ENCODE data around the gene EPHB1. TPM values are rescaled to one million over a fixed set of nuclear protein-coding genes. Genes with fewer than 3 reads are reported as not detected.
"Not testable (repeated sequence)": the region's sequence is repeated elsewhere in the genome, so short reads cannot be mapped to it uniquely, and the experiment has no call there.

Gene EPHB1
- polyA plus RNA-seq, 6 donors from 2014 or later: not detected

DNA sequence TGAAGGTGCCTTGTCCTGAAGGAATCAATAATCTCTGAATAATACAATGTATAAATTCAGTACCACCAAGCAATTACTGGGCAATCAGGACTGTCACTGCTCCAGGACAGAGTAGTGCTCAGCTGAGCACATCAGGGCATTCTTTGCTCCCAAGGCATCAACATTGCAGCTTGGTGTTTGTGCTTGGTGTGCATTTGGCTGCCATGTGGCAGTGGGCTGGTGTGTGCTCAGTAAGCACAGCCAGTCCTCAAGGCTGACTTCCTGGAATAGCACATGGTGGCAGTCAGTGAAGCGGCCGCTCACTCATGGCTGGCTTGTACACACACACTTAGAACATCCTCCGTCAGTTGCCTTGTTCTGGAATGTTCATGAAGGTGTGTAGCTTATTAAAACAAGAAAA lies 217.0 kb downstream of the EPHB1 start:
- Mint-ChIP-seq H3K4me3 (no peak overlapping the region), H3K27ac (no peak overlapping the region), H3K9me3 (no peaks in the 10 kb centered on the region), H3K4me1 (no peaks in the 10 kb centered on the region), H3K27me3 (no peaks in the 10 kb centered on the region), H3K36me3 (no peaks in the 10 kb centered on the region)
- no peak for DNase-seq
- ATAC-seq (ENCODE audit: low read depth in 2 of 2): no peak

- no peak overlapping the region for H3K27ac Mint-ChIP-seq
- no peak for ATAC-seq (ENCODE audit: low read depth in 2 of 2)
Observed at GRCh38 chr3:135013206-135013605, 218.1 kb downstream of the EPHB1 start.

GRCh38 chr3:135014566-135014965 lies 219.5 kb downstream of the EPHB1 start:
- Mint-ChIP-seq H3K4me3 (no peak overlapping the region), H3K4me1 (no peaks in the 10 kb centered on the region), H3K9me3 (no peaks in the 10 kb centered on the region), H3K27ac (no peak overlapping the region), H3K36me3 (no peaks in the 10 kb centered on the region), H3K27me3 (no peaks in the 10 kb centered on the region)
- no peak for DNase-seq
- ATAC-seq (ENCODE audit: low read depth in 2 of 2): no peak

More at GRCh38 chr3:135013206-135013605, 218.1 kb downstream of the EPHB1 start:
- no peaks in the 10 kb centered on the region for H3K9me3 Mint-ChIP-seq
- H3K4me1 Mint-ChIP-seq: no peaks in the 10 kb centered on the region
- no peak overlapping the region for H3K4me3 Mint-ChIP-seq
- DNase-seq: no peak
- H3K36me3 Mint-ChIP-seq: no peaks in the 10 kb centered on the region
- H3K27me3 Mint-ChIP-seq: no peaks in the 10 kb centered on the region

DNA sequence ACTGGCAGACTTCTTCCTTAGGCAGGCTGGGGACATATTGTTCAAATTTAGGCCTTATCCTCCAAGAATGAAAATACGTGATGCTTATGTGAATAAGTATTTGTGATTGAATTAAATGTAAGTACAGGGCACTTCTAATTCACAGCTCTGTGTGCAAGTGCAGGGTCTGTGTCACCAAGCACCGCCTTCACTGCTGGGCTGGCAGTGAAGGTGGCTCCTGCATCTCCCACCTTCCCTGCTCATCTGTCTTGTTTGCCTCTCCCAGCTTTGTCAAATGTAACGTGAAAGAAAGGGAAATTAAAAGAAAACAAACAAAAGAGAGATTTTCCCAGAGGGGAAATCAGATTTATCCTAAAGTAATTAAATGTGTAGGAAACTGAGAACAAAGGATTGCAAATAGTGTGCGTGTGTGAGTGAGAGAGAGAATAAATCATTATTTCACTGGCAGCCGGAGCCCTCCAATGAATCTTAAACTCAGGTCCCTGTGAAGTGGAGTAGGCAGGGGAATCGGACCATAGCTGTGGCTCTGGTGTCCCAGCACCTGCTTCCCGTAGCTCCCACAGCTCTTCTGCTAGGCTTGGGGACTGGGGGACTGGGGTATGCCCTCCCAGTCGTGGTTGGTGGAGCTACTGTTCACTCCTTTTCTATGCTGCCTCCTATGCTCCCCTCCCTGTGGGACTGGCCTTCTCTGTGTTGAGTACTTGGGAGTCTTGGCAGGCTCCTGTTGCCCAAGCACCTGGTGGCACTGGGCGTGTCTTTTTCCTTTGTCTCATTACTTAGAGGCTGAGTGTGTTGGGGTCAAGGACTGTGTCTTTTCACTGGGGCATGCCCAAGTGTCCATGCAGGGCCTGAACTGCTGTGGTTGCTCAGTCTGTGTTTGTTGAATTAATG lies 222.2 kb downstream of the EPHB1 start:
- ATAC-seq (ENCODE audit: low read depth in 2 of 2) (no peak), DNase-seq (no peak)
- Mint-ChIP-seq H3K36me3 (no peaks in the 10 kb centered on the region), H3K27ac (peak overlapping the region in 1 of 6 donors; percentile 40), H3K27me3 (no peaks in the 10 kb centered on the region), H3K4me3 (no peak overlapping the region), H3K9me3 (no peaks in the 10 kb centered on the region), H3K4me1 (no peaks in the 10 kb centered on the region)

DNA sequence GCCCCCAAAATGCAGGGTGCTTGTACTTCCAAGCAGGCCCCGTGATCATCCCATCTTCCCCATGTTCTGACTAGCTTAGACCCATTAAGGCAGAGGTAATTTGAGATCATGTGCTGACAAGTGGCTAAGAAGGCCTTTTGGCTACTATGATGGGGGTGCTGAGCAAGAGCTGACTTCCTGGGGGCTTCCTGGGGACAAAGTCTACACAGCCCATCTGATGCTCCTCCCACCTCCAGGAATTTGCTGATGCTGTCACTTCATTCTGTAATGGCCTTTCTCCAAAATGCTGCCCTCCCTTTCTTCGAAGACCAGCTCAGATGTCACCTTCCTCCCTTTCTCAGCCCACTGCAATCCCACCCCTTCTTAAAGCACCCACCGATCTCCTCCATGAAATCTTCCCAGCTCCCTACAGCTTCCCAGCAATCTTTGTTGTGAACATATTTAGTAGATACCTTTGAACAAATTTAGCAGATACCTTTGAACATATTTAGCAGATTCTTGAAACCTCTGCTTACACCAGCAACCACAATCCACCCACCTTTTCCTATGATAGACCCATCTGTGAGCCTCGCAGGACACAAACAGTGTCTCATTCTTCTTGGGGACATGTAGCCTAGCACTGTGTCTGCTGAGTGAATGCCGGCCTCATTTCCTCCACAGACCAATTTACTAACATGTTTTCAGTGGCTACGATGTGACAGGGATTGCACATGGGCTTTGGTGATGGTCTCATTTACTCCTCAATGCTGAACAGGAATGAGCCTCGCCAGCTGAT lies 223.3 kb downstream of the EPHB1 start:
- no peak overlapping the region for H3K27ac Mint-ChIP-seq
- ATAC-seq (ENCODE audit: low read depth in 2 of 2) (no peak), DNase-seq (no peak)
- H3K9me3 Mint-ChIP-seq: no peaks in the 10 kb centered on the region
- H3K4me3 Mint-ChIP-seq: no peak overlapping the region
- H3K4me1 Mint-ChIP-seq: no peaks in the 10 kb centered on the region
- H3K36me3 Mint-ChIP-seq: no peaks in the 10 kb centered on the region
- H3K27me3 Mint-ChIP-seq: no peaks in the 10 kb centered on the region

- no peaks in the 10 kb centered on the region for H3K27me3 Mint-ChIP-seq
- no peak overlapping the region for H3K4me3 Mint-ChIP-seq
- H3K4me1 Mint-ChIP-seq: no peaks in the 10 kb centered on the region
- no peaks in the 10 kb centered on the region for H3K36me3 Mint-ChIP-seq
- no peaks in the 10 kb centered on the region for H3K9me3 Mint-ChIP-seq
- ATAC-seq (ENCODE audit: low read depth in 2 of 2) (no peak), DNase-seq (no peak)
- no peak overlapping the region for H3K27ac Mint-ChIP-seq
Observed at GRCh38 chr3:135020181-135020580, 225.1 kb downstream of the EPHB1 start.

DNA sequence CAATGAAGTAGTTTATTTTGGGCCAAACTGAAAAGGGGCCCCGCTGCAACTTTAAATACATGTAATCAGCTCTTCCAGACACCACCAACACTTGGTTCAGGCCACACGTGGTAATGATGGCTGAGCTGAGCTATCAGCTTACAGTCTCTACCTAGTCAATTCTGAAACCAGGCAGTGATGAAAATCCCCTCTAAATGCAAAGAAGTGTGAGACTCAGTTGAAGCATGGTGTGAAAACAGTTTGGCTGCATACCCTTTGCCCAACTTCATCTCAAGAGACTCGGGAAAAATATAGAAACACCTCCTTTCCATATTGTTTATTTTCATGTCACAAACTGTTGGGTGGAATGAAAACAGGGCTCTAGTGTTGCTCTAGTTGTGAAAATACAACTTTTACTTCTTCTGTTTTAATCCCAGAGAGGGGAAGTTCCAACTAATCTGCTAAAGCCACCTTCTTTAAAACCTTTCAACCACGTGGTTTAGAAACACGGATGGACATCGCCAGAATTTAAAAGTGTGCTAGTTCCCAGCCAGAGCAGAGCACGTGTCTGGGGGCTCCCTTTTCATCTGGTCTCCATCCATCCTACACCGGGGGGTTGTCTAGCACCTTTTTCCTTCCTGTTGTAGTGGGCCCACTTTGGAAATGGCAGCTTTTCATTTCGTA lies 229.1 kb downstream of the EPHB1 start:
- H3K4me1 Mint-ChIP-seq: no peaks in the 10 kb centered on the region
- H3K4me3 Mint-ChIP-seq: no peak overlapping the region
- H3K36me3 Mint-ChIP-seq: no peaks in the 10 kb centered on the region
- no peak overlapping the region for H3K27ac Mint-ChIP-seq
- no peaks in the 10 kb centered on the region for H3K9me3 Mint-ChIP-seq
- no peaks in the 10 kb centered on the region for H3K27me3 Mint-ChIP-seq
- no peak for ATAC-seq (ENCODE audit: low read depth in 2 of 2)
- DNase-seq: no peak

DNA sequence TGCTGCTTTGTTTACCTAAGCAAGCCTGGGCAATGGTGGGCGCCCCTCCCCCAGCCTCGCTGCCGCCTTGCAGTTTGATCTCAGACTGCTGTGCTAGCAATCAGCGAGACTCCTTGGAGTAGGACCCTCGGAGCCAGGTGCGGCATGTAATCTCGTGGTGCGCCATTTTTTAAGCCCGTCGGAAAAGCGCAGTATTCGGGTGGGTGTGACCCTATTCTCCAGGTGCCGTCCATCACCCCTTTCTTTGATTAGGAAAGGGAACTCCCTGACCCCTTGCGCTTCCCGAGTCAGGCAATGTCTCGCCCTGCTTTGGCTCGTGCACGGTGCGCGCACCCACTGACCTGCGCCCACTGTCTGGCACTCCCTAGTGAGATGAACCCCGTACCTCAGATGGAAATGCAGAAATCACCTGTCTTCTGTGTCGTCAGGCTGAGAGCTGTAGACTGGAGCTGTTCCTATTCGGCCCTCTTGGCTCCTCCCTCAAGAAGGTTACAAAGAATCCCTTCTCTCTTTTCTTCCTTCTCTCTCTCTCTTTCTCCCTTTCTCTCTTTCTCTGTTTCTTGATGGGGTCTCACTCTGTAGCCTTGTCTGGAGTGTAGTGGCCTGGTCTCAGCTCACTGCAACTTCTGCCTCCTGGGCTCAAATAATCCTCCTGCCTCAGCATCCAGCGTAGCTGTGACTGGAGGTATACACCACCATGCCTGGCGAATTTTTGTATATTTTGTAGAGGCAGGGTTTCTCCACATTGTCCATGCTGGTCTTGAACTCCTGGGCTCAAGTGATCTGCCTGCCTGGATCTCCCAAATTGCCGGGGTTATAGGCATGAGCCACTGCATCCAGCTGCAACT lies 235.9 kb downstream of the EPHB1 start:
- not testable (repeated sequence) for DNase-seq; H3K27ac Mint-ChIP-seq; H3K4me1 Mint-ChIP-seq; H3K36me3 Mint-ChIP-seq; ATAC-seq (ENCODE audit: low read depth in 2 of 2); H3K9me3 Mint-ChIP-seq
- Mint-ChIP-seq H3K27me3 (peaks cover 18 to 24% (median 22%) of the 10 kb centered on the region in 3 donors), H3K4me3 (peak overlapping the region in 1 of 8 donors; percentile 35)

DNA sequence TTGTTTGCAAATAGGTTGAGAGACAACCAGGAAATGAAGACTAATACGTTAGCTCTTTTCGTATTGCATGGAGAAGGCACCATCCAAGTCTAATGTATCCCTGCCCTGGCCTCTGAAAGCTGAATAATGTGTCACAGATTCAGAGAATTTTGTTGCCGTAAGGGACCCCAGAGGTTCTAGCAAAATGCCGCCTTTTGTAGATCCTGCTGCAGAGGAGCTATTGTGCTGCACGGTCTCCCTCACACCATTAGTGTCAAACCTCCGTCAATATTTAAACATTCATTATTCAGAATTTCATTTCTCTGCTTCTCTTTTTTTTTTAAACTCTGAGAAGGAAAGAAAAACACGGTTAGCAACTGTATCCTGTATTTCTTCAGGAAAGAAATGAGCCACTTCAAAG lies 238.7 kb downstream of the EPHB1 start:
- Mint-ChIP-seq H3K36me3 (no peaks in the 10 kb centered on the region), H3K27ac (no peak overlapping the region), H3K9me3 (peaks cover 0 to 6% (median 0%) of the 10 kb centered on the region in 7 donors), H3K4me1 (no peaks in the 10 kb centered on the region), H3K4me3 (no peak overlapping the region), H3K27me3 (peaks cover 18 to 26% (median 24%) of the 10 kb centered on the region in 3 donors)
- DNase-seq: no peak
- no peak for ATAC-seq (ENCODE audit: low read depth in 2 of 2)

GRCh38 chr3:135034291-135034768 lies 239.3 kb downstream of the EPHB1 start:
- H3K27me3 Mint-ChIP-seq: peaks cover 18 to 26% (median 24%) of the 10 kb centered on the region in 3 donors
- ATAC-seq (ENCODE audit: low read depth in 2 of 2): no peak
- H3K4me3 Mint-ChIP-seq: no peak overlapping the region
- no peaks in the 10 kb centered on the region for H3K36me3 Mint-ChIP-seq
- H3K27ac Mint-ChIP-seq: no peak overlapping the region
- no peaks in the 10 kb centered on the region for H3K4me1 Mint-ChIP-seq
- no peak for DNase-seq
- peaks cover 0 to 6% (median 0%) of the 10 kb centered on the region in 7 donors for H3K9me3 Mint-ChIP-seq

DNA sequence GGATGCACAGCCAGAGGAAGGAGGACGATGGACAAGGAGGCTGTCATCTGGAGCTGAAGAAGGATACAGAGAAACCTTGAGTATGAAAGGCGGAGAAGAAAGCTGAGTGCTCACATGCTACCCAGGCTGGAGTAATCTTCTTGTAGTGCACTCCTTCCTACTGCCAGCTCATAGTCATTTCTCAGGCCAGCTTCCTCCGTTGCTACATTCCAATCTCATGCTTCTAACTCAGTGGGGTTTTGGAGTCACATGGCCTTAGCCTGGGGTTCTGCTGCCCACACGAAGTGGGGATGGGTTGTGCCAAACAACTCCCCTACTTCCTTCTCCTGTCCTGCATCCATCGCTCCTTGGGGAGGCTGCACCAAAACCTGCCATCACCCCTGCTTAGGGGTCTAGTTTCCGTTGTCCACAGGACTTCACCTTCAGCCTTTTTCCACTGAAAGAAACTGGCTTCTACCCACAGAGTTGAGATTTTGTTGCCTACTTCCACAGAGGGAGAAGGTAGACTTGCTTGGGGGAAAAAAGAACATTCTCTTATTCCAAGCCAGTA lies 239.9 kb downstream of the EPHB1 start:
- Mint-ChIP-seq H3K9me3 (peaks cover 0 to 6% (median 0%) of the 10 kb centered on the region in 7 donors), H3K27ac (no peak overlapping the region), H3K4me1 (no peaks in the 10 kb centered on the region), H3K4me3 (no peak overlapping the region), H3K27me3 (peaks cover 18 to 26% (median 24%) of the 10 kb centered on the region in 3 donors), H3K36me3 (no peaks in the 10 kb centered on the region)
- ATAC-seq (ENCODE audit: low read depth in 2 of 2) (no peak), DNase-seq (no peak)

GRCh38 chr3:135038186-135038585 lies 243.1 kb downstream of the EPHB1 start:
- Mint-ChIP-seq H3K27me3 (peaks cover 0 to 9% (median 0%) of the 10 kb centered on the region in 3 donors), H3K4me3 (no peak overlapping the region), H3K36me3 (no peaks in the 10 kb centered on the region), H3K27ac (no peak overlapping the region), H3K9me3 (peaks cover 0 to 5% (median 0%) of the 10 kb centered on the region in 7 donors), H3K4me1 (no peaks in the 10 kb centered on the region)
- ATAC-seq (ENCODE audit: low read depth in 2 of 2): no peak
- DNase-seq: no peak

All from naive B cell (primary cell).